ENCODE data around the gene PJA2.
"Not testable (repeated sequence)": the region's sequence is repeated elsewhere in the genome, so short reads cannot be mapped to it uniquely, and the experiment has no call there.

Gene PJA2

DNA sequence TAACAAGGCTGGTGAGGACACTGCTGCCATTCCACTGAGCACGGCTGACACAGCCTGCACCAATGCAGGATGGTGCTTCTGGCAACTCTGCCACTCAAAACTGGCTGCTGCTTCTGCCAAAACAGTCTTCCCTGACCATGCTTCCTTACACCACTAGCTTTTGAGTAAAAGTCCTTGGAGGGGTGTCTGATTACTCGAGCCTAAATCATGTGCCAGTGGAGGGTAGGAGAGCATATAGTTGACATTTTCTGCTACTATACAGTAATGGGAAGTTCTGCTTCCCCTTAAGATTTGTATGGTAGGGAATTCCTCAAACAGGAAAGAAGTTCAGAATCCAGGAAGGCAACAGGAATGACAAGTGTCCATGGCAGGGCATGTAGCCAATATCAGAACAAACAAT is 12.2 kb upstream of the PJA2 start:
- Histone ChIP-seq H3K27ac (ENCODE audit: low read depth, low read length) (no peak overlapping the region), H3K9ac (ENCODE audit: low read length) (no peak overlapping the region), H3K4me1 (ENCODE audit: control insufficient read depth, insufficient read depth, low read length) (no peaks in the 10 kb centered on the region), H3K4me3 (ENCODE audit: low read depth, low read length) (no peak overlapping the region), H3K36me3 (ENCODE audit: control insufficient read depth, insufficient read depth, low read length) (no peaks in the 10 kb centered on the region), H3K9me3 (ENCODE audit: control insufficient read depth, insufficient read depth, low read depth, low read length) (no peaks in the 10 kb centered on the region), H3K27me3 (ENCODE audit: control insufficient read depth, insufficient read depth, low read length) (no peaks in the 10 kb centered on the region)

DNA sequence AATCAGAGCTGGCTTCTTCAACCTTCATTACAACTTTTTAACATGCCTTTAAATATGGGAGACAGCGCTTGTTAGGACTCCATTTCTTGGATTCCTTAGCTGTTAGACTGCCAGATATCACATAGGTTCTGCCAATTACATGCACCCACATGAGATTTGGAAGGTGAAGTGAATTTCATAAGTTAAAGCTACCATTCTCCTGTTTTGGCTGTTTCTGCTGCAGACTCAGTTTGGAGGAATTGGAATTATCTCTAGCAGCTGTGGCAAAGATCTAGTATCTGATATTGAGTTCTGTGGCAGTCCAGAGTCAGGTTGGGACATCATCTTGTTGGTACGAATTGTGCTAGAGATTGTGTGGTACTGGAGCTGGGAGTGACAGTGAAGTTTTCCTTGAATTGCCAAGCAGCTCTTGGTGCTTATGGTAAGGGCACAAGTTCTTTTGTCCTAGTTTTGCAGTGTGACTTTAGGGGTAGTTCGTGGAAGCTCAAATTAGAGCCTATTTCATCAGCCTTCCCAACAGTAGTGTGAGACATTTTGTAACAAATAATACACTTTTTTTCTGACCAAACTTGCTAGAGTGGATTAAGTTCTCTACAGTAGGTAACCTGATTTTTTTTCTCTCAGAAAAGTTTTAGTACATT is 9.1 kb upstream of the PJA2 start:
- no peaks in the 10 kb centered on the region for H3K27me3 ChIP-seq (ENCODE audit: control insufficient read depth, insufficient read depth, low read length)
- H3K9ac ChIP-seq (ENCODE audit: low read length), result no peak overlapping the region
- H3K9me3 ChIP-seq (ENCODE audit: control insufficient read depth, insufficient read depth, low read depth, low read length), result peaks cover 15% of the 10 kb centered on the region
- H3K36me3 ChIP-seq (ENCODE audit: control insufficient read depth, insufficient read depth, low read length), result no peaks in the 10 kb centered on the region
- no peak overlapping the region for H3K27ac ChIP-seq (ENCODE audit: low read depth, low read length)
- no peak overlapping the region for H3K4me3 ChIP-seq (ENCODE audit: low read depth, low read length)
- H3K4me1 ChIP-seq (ENCODE audit: control insufficient read depth, insufficient read depth, low read length), result no peaks in the 10 kb centered on the region

DNA sequence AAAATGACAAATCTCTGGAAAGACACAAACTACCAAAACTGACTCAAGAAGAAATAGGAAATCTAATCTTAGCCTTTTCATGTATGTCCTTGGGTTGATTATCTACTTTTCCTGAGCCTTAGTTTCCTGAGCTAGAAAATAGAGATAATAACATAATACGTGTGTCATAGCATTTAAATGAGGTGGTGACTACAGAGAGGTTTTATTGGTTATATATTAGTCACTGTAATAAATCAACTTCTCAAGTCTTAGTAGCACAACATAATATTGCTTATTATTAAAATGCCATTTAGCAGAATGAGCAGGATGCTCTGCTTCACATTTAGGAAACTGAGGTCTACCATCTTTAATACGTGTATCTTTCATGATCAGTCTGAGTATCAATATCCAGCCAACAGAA is 7.1 kb upstream of the PJA2 start:
- H3K27ac ChIP-seq (ENCODE audit: low read depth, low read length), result no peak overlapping the region
- no peaks in the 10 kb centered on the region for H3K27me3 ChIP-seq (ENCODE audit: control insufficient read depth, insufficient read depth, low read length)
- H3K9me3 ChIP-seq (ENCODE audit: control insufficient read depth, insufficient read depth, low read depth, low read length), result peaks cover 16% of the 10 kb centered on the region
- H3K9ac ChIP-seq (ENCODE audit: low read length), result no peak overlapping the region
- peaks cover 12% of the 10 kb centered on the region for H3K4me1 ChIP-seq (ENCODE audit: control insufficient read depth, insufficient read depth, low read length)
- H3K36me3 ChIP-seq (ENCODE audit: control insufficient read depth, insufficient read depth, low read length), result no peaks in the 10 kb centered on the region
- H3K4me3 ChIP-seq (ENCODE audit: low read depth, low read length), result no peak overlapping the region

DNA sequence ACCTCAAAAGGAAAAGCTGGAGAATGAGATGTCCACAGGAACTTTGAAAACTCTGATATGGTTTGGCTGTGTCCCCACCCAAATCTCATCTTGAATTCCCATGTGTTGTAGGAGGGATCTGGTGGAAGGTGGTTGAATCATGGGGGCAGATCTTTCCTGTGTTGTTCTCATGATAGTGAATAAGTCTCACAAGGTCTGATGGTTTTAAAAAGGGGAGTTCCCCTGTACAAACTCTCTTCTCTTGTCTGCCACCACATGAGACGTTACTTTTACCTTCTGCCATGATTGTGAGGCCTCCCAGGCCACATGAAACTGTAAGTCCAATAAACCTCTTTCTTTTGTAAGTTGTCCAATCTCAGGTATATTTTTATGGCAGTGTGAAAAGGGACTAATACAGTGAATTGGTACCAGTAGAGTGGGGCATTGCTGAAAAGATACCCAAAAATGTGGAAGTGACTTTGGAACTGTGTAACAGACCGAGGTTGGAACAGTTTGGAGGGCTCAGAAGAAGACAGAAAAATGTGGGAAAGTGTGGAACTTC is 4.2 kb upstream of the PJA2 start:
- peaks cover 16% of the 10 kb centered on the region for H3K9me3 ChIP-seq (ENCODE audit: control insufficient read depth, insufficient read depth, low read depth, low read length)
- H3K27ac ChIP-seq (ENCODE audit: low read depth, low read length); H3K9ac ChIP-seq (ENCODE audit: low read length); H3K4me3 ChIP-seq (ENCODE audit: low read depth, low read length); H3K27me3 ChIP-seq (ENCODE audit: control insufficient read depth, insufficient read depth, low read length); H3K36me3 ChIP-seq (ENCODE audit: control insufficient read depth, insufficient read depth, low read length): not testable (repeated sequence)
- peaks cover 20% of the 10 kb centered on the region for H3K4me1 ChIP-seq (ENCODE audit: control insufficient read depth, insufficient read depth, low read length)

DNA sequence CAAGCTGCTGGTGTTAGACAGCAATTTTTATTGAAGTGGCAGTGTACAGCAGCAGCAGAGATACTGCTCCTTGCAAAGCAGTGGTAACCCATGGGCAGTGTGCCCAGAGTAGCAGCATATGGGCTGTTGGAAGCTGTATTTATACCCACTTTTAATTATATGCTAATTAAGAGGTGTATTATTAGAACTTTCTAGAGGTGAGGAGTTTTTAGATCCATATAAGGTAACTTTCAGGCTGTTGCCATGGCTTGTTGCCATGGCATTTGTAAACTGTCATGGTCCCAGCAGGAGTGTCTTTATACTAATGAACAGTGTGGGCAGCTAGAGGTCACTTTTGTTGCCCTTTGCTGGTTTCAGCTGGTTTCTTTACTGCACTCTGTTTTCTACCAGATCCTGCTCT is 3.7 kb upstream of the PJA2 start:
- H3K27ac ChIP-seq (ENCODE audit: low read depth, low read length), result no peak overlapping the region
- peaks cover 20% of the 10 kb centered on the region for H3K4me1 ChIP-seq (ENCODE audit: control insufficient read depth, insufficient read depth, low read length)
- H3K27me3 ChIP-seq (ENCODE audit: control insufficient read depth, insufficient read depth, low read length), result no peaks in the 10 kb centered on the region
- no peaks in the 10 kb centered on the region for H3K36me3 ChIP-seq (ENCODE audit: control insufficient read depth, insufficient read depth, low read length)
- no peak overlapping the region for H3K9ac ChIP-seq (ENCODE audit: low read length)
- H3K9me3 ChIP-seq (ENCODE audit: control insufficient read depth, insufficient read depth, low read depth, low read length), result peaks cover 16% of the 10 kb centered on the region
- H3K4me3 ChIP-seq (ENCODE audit: low read depth, low read length), result no peak overlapping the region

DNA sequence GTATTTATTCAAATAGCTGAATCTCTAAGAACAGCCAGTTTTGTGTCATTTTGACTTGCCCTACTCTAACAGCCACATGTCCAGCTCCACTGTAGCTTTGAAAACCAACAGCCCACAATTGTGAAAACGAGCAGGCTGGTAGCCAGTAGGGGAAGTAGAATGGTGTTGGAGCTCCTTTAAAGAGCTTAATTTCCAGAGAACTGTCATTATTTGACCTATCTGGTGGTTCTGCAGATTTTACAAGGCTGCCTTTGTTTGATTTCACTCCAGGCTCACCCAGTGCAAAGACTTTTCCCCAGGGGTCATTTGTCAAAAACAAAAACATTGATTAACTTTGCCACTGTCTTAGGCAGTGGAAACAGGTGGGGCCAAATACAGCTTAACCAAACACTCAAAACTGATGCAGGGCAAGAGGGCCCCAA is 3.2 kb upstream of the PJA2 start:
- H3K4me3 ChIP-seq (ENCODE audit: low read depth, low read length), result no peak overlapping the region
- peaks cover 24% of the 10 kb centered on the region for H3K4me1 ChIP-seq (ENCODE audit: control insufficient read depth, insufficient read depth, low read length)
- no peak overlapping the region for H3K9ac ChIP-seq (ENCODE audit: low read length)
- H3K27me3 ChIP-seq (ENCODE audit: control insufficient read depth, insufficient read depth, low read length), result no peaks in the 10 kb centered on the region
- peaks cover 16% of the 10 kb centered on the region for H3K9me3 ChIP-seq (ENCODE audit: control insufficient read depth, insufficient read depth, low read depth, low read length)
- H3K27ac ChIP-seq (ENCODE audit: low read depth, low read length), result no peak overlapping the region
- no peaks in the 10 kb centered on the region for H3K36me3 ChIP-seq (ENCODE audit: control insufficient read depth, insufficient read depth, low read length)

DNA sequence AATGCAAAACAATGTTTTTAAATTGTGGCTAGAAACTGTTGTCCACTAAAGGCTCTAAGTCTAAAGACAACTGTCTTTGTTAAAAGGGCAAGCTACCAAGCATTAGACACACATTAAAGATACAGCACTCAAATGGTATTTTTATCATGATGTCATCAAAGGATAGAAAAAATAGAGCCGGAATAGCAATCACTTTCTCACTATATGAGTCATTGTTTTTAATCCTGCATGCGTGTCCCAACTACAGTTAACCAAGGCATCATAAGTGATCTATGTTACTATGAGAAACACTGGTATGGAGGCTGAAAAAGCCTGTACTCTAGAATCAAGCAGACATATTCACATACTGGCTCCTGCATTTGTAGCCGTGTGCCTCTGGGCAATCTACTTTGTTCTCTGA is 1.9 kb upstream of the PJA2 start:
- Histone ChIP-seq H3K9ac (ENCODE audit: low read length) (no peak overlapping the region), H3K27ac (ENCODE audit: low read depth, low read length) (no peak overlapping the region), H3K27me3 (ENCODE audit: control insufficient read depth, insufficient read depth, low read length) (no peaks in the 10 kb centered on the region), H3K4me3 (ENCODE audit: low read depth, low read length) (peak overlapping the region; percentile 86; the same call in 1 of the 2 replicates), H3K4me1 (ENCODE audit: control insufficient read depth, insufficient read depth, low read length) (peaks cover 26% of the 10 kb centered on the region), H3K9me3 (ENCODE audit: control insufficient read depth, insufficient read depth, low read depth, low read length) (peaks cover 16% of the 10 kb centered on the region), H3K36me3 (ENCODE audit: control insufficient read depth, insufficient read depth, low read length) (no peaks in the 10 kb centered on the region)

DNA sequence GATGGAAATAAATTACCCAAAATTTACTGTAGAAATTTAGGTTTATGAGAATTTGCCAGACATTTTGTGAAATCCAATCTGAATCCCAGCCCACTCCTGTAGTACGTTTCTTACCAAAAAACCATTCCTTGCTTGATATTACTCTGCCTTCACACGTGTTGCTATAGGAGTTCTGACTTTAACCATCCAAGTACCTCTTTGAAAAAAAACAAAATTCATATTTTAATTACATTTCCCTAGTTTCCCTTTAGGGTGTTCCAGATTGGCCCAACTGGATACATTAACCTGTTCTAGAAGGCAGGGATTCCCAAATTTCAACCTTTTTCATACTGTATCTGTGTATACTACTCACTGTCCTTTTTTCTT is 1.4 kb upstream of the PJA2 start:
- peak overlapping the region; percentile 76; the same call in 1 of the 2 replicates for H3K27ac ChIP-seq (ENCODE audit: low read depth, low read length)
- H3K27me3 ChIP-seq (ENCODE audit: control insufficient read depth, insufficient read depth, low read length), result no peaks in the 10 kb centered on the region
- H3K4me3 ChIP-seq (ENCODE audit: low read depth, low read length), result peak overlapping the region; percentile 86
- H3K9me3 ChIP-seq (ENCODE audit: control insufficient read depth, insufficient read depth, low read depth, low read length), result peaks cover 16% of the 10 kb centered on the region
- peak overlapping the region; percentile 84 for H3K9ac ChIP-seq (ENCODE audit: low read length)
- H3K4me1 ChIP-seq (ENCODE audit: control insufficient read depth, insufficient read depth, low read length), result peaks cover 28% of the 10 kb centered on the region
- H3K36me3 ChIP-seq (ENCODE audit: control insufficient read depth, insufficient read depth, low read length), result no peaks in the 10 kb centered on the region

DNA sequence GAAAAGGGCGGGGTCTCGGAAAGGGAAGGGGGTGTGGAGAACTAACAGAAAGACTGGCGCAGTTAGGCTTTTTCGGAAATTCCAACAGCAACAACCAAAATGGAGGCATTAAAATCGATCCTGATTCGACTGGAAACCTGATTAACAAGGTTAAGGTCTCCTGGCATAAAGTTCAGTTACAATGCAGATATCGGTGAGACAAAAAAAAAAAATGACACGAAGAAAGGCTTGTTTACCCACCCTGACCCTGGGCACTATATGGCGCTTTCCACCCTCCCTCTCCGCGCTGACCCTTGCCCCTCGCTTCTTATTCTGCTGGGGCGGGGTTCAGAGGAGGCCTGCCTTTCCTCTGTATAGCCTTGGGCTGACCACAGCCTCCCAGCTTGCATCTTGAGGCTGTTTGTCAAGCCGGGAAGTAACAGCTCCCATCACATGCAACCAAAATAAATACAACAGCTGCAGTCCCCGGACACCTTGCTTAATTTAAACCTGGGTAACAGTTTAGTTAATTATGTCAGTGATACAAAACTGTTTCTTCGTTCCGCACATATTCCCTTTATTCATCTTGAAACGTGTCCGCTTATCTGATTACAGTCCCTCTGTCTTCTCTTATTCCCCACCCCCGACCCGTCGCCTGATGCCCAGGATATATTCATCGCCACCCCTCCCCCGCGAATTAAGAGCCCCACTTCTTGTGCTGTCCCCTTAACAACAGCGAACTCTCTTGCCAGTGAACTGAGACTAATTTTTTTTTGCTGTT is 795 bp upstream of the PJA2 start:
- Histone ChIP-seq H3K4me1 (ENCODE audit: control insufficient read depth, insufficient read depth, low read length) (peaks cover 29% of the 10 kb centered on the region), H3K27me3 (ENCODE audit: control insufficient read depth, insufficient read depth, low read length) (no peaks in the 10 kb centered on the region), H3K27ac (ENCODE audit: low read depth, low read length) (peak overlapping the region; percentile 76), H3K9ac (ENCODE audit: low read length) (peak overlapping the region; percentile 84), H3K4me3 (ENCODE audit: low read depth, low read length) (peak overlapping the region; percentile 86), H3K9me3 (ENCODE audit: control insufficient read depth, insufficient read depth, low read depth, low read length) (peaks cover 10% of the 10 kb centered on the region), H3K36me3 (ENCODE audit: control insufficient read depth, insufficient read depth, low read length) (no peaks in the 10 kb centered on the region)

DNA sequence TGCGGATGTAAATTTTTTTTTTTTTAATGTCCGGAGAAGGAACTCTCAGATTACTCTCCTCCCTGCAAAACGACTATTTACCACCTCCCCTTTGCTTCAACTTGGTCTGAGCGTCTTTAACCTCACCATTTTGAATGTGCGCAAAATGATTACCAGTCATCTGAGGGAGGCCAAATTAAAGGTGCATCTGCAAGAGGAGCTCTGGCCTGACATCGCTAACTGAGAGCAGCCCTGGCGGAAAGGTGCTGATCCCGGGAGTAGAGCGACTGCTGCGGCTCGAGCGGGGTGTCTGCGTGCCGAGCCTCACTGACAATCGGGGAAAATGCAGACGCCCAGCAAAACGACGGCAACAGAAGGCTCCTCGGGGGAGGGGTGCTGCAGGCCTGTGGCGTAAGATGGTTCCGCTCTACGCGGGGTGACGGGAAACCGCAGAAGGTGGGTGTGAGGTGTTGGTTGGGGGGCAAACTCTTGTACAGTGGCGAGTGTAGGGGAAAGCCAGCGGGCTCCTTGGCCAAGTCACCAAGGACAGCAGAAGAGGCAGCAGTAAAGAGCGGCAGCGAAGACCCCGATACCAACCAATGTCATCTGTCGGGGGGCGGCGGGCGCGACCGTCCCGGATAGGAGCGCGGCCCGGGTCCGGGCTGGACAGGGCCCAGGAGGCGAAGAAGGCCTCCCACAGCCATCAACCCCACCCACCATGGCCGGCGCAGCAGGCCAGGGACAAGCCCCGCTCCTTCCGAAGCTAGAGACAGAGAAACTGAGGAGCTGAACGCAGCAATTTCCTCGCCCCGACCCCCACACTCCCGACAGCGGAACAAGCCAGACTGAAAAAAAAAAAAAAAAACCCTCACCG is 557 bp downstream of the PJA2 start:
- Histone ChIP-seq H3K27ac (ENCODE audit: low read depth, low read length) (peak overlapping the region; percentile 90), H3K4me1 (ENCODE audit: control insufficient read depth, insufficient read depth, low read length) (peaks cover 29% of the 10 kb centered on the region), H3K9me3 (ENCODE audit: control insufficient read depth, insufficient read depth, low read depth, low read length) (peaks cover 10% of the 10 kb centered on the region; the same call in 1 of the 2 replicates), H3K4me3 (ENCODE audit: low read depth, low read length) (peak overlapping the region; percentile 99), H3K9ac (ENCODE audit: low read length) (peak overlapping the region; percentile 93), H3K36me3 (ENCODE audit: control insufficient read depth, insufficient read depth, low read length) (0 out of 2 replicates have a peak, but pooled peaks cover 5% of the 10 kb centered on the region), H3K27me3 (ENCODE audit: control insufficient read depth, insufficient read depth, low read length) (no peaks in the 10 kb centered on the region)

Data from HUES6 (cell line).